ENCODE results near the gene ABI3BP. TPM values are rescaled to one million over a fixed set of nuclear protein-coding genes. Genes with fewer than 3 reads are reported as not detected.

Gene ABI3BP
- total and polyA plus RNA-seq, 11 donors, result 7.8 to 96.6 (median 26.4) TPM

- ATAC-seq, result no peak
- H3K9me3 ChIP-seq, result no peaks in the 10 kb centered on the region
- no peak for DNase-seq
- peaks cover 0 to 5% (median 0%) of the 10 kb centered on the region in 9 donors for H3K36me3 ChIP-seq
- H3K27ac ChIP-seq, result no peak overlapping the region
- H3K4me3 ChIP-seq, result no peak overlapping the region
- intact Hi-C loops (cut with DNase I), result no loop called here
- TF ChIP-seq CTCF (IDR thresholded peaks at IDR 0.05) (no peak), POLR2A (IDR thresholded peaks at IDR 0.05) (no peak)
- no peaks in the 10 kb centered on the region for H3K4me1 ChIP-seq
- 58 to 73% (median 62%) methylated on average over 3 of the region's 3 CpGs for WGBS, 4 donors
- H3K27me3 ChIP-seq, result no peaks in the 10 kb centered on the region
Measured at GRCh38 chr3:100852840-100853239, 140.4 kb downstream of the ABI3BP start.

GRCh38 chr3:100850701-100851100 lies 142.5 kb downstream of the ABI3BP start:
- Histone ChIP-seq H3K27me3 (no peaks in the 10 kb centered on the region), H3K9me3 (no peaks in the 10 kb centered on the region), H3K4me3 (no peak overlapping the region), H3K36me3 (peaks cover 0 to 5% (median 0%) of the 10 kb centered on the region in 9 donors), H3K27ac (no peak overlapping the region), H3K4me1 (no peaks in the 10 kb centered on the region)
- DNase-seq (no peak), ATAC-seq (no peak)
- WGBS, 4 donors, result 57 to 69% (median 61%) methylated on average over 2 of the region's 2 CpGs
- TF ChIP-seq CTCF (IDR thresholded peaks at IDR 0.05), result no peak
- no peak for TF ChIP-seq POLR2A (IDR thresholded peaks at IDR 0.05)
- intact Hi-C loops (cut with DNase I), result no loop called here

- H3K9me3 ChIP-seq, result no peaks in the 10 kb centered on the region
- peaks cover 0 to 5% (median 0%) of the 10 kb centered on the region in 9 donors for H3K36me3 ChIP-seq
- H3K27me3 ChIP-seq, result no peaks in the 10 kb centered on the region
- H3K27ac ChIP-seq, result no peak overlapping the region
- no peak overlapping the region for H3K4me3 ChIP-seq
- ATAC-seq, result no peak
- 65 to 80% (median 72%) methylated on average over 3 of the region's 3 CpGs for WGBS, 4 donors
- no peaks in the 10 kb centered on the region for H3K4me1 ChIP-seq
- intact Hi-C loops (cut with DNase I), result no loop called here
- DNase-seq, result no peak
- TF ChIP-seq POLR2A (IDR thresholded peaks at IDR 0.05) (no peak), CTCF (IDR thresholded peaks at IDR 0.05) (no peak)
Measured at GRCh38 chr3:100850156-100850555, 143.1 kb downstream of the ABI3BP start.

GRCh38 chr3:100844063-100844936 lies 148.9 kb downstream of the ABI3BP start:
- WGBS, 4 donors, result 77 to 84% (median 78%) methylated on average over 8 of the region's 8 CpGs
- no peaks in the 10 kb centered on the region for H3K4me1 ChIP-seq
- DNase-seq, result no peak
- peaks cover 0 to 1% (median 0%) of the 10 kb centered on the region in 9 donors for H3K36me3 ChIP-seq
- no peak for ATAC-seq
- intact Hi-C loops (cut with DNase I), result no loop called here
- H3K27ac ChIP-seq, result no peak overlapping the region
- TF ChIP-seq CTCF (IDR thresholded peaks at IDR 0.05) (no peak), POLR2A (IDR thresholded peaks at IDR 0.05) (no peak)
- H3K4me3 ChIP-seq, result no peak overlapping the region
- no peaks in the 10 kb centered on the region for H3K27me3 ChIP-seq
- no peaks in the 10 kb centered on the region for H3K9me3 ChIP-seq
